DMS114 treated with DMSO at 0.1 percent for 48 hours (cell line): Measurements from ENCODE around the gene EPHA8.

Experiments
- DNase-seq: peaks from one replicate; lab custom pipeline; 2025; ENCODE audit not compliant: unreplicated experiment; lab: John Stamatoyannopoulos, UW

EPHA8 gene

DNA sequence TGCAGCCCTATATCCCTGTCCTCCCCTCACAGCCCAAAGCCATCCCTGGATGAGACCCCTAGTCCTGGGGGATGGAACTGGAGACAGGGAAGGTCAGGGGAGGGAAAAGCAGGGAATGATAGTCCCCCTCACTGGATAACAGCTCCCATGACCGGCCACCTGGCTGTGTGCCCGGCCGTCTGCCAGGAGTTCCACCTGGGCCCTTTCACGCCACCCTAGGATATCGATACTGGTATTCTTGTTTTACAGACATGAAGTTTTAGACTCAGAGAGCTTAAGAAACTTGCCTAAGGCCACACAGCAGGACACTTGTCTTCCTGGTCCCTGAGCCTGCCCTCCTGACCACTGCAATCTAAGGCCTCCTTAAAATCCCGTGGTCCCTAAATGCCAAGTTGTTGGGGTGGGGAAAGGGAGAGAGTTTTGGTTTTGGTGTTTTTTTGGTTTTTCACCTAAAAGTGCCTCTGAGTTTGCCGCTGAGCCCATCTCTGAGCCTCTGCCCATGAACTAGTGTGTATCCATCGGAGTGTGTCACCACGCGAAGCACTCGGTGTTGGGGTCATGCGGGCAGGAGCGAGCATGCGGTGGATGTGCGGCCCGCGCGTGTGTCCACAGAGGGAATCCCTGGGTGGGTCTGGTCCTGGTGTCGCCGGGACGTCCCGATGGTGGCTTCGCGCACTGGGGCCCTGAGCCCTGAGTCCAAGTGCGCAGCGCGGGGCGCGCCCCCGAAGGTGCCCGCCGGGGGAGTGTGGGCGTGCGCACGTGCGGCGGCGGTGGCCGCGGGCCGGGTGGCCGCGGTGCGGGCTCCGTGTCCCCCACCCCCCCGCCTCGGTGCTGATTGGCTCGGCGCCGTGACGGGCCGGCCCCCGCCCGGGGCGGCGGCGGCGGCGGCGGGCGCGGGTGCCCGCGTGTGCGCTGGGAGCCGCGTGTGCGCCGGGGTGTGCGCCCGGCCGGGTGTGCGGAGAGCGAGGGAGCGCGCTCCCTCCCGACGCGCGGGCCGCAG is at the start of gene EPHA8:
Gene EPHA8, plus strand, starts transcription at position 906 of the 1,000 bp plus-strand sequence. CDS start 147 bp downstream, outside the sequence.
- no peak for DNase-seq

GRCh38 chr1:22516906-22517571 is 46.2 kb upstream of the EPHA8 start:
- no peak for DNase-seq

GRCh38 chr1:22517956-22518355 is 45.3 kb upstream of the EPHA8 start:
- DNase-seq: no peak

DNA sequence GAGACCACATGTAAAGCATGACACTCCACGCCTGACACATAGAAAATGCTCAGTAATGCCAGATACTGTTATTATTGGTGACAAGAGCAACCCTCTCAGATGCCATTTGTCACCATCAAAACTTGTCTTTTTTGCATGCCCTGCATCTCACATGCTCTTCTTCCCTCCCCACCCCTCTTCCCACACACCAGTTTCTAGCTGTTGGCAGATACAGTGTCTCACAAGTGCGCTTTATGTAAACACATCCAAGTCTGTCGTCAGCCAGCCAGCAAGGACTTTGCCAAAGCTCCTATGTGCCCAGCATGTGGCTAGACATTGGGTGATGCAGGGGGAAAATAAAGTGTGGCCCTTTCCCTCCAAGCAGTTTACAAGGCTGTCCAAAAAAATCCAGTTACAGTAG is 44.9 kb upstream of the EPHA8 start:
- DNase-seq: no peak

- no peak for DNase-seq
Measured at GRCh38 chr1:22520871-22521270, 42.4 kb upstream of the EPHA8 start.

DNA sequence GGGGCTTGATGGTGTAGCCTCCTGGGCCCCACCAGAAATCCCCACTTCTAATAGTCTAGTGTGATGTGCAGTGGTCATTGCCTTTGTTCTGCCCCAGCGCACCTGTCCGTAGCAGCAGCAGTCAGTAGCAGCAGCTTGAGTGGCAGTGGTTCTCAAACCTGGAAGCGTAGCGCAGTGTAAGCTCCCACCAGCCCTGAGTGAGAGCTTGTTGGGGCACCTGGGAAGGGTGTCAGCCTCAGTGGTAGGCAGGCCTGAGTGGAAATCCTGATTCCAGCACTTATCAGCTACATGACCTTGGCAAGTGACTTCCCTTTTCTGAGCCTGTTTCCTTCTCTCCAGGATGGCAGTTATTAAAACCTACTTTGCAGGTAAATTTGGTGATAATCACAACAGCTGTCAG is 41.6 kb upstream of the EPHA8 start:
- DNase-seq: no peak

GRCh38 chr1:22522221-22522743 is 41.0 kb upstream of the EPHA8 start:
- DNase-seq: no peak

GRCh38 chr1:22524481-22524880 is 38.8 kb upstream of the EPHA8 start:
- DNase-seq: no peak

DNA sequence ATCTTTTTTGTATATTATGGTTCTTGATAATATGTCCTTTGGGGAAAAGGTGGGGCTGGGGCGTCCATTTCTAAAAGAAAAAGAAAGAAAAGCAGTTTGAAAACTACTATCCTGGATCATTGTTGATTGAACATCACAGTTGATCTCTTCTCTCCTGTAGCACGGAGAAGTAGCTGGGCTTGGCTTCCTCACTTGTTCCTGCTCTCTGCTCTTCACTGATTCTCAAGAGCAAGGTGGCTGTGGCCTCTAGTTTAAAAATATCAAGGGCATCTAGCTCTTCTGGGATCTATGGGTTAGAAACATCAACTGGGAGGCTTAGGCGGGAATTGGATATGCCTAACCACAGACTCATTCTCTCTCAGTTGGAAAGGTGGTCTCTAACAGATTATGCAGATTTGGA is 38.1 kb upstream of the EPHA8 start:
- DNase-seq: no peak

DNA sequence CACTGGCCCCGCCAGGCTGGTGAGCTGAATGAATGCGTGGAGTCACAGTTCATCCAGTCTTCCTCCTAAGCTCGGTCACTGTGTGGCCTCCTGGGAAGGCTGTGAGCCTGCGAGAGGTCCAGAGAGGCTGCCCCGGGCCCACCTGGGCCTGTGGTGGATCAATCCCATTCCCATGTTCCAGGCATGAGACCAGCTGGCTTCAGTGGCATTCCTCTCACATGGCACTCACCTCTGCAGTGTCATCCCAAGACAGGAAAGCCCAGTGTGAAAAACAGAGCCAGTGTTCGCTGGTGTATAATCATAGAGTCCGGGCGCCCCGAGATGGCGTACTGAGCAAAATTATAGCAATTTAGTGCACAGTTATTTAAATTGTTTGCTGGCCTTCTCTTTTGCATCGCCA is 37.6 kb upstream of the EPHA8 start:
- DNase-seq: no peak

- no peak for DNase-seq
Measured at GRCh38 chr1:22526098-22526497, 37.2 kb upstream of the EPHA8 start.

GRCh38 chr1:22526677-22527076 is 36.6 kb upstream of the EPHA8 start:
- DNase-seq: no peak

GRCh38 chr1:22527122-22527521 is 36.2 kb upstream of the EPHA8 start:
- DNase-seq: no peak

DNA sequence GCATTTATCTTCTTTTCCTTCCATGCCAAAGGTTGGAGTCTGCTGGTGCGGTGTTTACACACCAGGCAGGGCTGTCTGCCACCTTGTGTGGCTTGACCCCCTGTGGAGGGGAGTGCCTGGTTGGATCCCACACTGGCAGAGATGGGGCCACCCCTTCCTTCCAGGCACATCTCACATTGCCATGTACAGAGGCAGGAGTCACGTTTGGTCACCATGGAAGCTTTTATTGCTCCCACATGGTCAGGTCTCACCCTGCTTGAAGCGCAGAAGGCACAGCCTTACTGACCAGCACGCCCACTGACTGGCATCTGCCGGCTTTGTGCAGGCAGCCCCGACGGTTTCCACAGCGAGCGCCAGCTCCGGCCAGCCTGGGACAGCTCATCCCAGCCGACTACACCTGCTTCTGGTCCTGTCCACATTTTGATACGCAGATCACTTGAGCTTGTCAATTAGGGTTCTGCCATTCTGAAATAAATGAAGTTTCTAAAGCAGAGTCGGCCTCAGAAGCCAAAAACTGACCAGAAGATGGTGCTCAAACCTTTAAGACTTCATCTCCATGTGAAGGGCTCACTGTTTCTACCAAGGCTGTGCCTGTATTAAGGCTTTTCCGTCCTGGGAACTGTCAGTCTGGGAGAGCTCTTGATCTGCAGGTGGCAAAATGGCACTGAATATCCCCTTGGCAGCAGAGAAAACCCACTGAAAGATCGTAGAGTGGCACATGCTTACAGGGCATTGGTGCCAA is 35.6 kb upstream of the EPHA8 start:
- peak; percentile 9 for DNase-seq

- no peak for DNase-seq
Measured at GRCh38 chr1:22528451-22528850, 34.8 kb upstream of the EPHA8 start.

- no peak for DNase-seq
Measured at GRCh38 chr1:22529901-22530621, 33.2 kb upstream of the EPHA8 start.

- no peak for DNase-seq
Measured at GRCh38 chr1:22530715-22531114, 32.6 kb upstream of the EPHA8 start.

DNA sequence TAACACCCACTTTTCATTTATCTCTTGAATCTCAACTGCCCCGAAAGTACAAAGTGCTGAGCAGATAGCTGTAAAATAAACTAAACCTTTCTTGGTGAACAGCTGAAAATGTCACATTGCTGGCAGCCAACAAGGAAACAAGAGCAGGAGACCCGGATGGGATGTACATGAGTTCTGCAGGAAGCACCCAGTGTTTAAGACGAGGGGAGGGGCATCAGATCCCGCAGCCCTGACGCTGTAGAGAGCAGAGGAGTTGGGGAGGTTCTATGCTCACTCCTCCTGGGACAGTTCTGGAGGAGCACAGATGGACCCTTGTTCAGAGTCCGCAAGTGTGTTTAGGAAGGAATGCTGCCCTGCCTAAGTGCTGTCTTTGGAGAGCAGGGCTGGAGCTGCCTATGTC is 32.0 kb upstream of the EPHA8 start:
- DNase-seq: no peak

DNA sequence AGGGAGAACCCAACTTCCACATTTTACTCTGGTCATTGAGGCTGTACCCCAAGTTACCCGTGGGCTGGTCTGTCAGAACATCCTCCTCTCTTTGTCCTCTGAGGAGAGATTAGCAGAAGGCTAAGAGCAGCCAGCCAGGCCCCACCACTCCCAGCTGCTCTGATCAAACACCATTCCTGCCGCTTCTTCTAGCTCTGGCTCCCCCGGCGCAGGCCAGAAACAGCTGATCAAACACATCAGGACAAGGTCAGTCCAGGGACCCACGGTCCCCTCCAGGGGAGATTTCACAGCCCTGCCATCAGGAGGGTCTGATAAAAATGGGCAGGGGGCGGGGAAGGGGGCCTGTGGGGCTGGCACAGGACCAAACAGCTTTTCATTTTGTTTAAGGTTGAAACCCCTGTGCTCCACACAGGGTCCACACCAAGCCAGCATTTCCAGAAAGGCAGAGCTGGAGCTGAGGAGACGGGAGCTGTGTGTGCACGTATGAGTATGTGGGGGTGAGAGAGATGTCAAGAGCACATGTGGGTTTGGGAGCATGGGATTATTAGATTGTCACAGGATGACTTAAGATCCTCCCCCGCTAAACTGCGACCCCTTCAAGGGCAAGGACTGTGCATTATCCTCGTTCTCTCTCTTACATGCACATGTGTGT is 29.9 kb upstream of the EPHA8 start:
- DNase-seq: no peak

DNA sequence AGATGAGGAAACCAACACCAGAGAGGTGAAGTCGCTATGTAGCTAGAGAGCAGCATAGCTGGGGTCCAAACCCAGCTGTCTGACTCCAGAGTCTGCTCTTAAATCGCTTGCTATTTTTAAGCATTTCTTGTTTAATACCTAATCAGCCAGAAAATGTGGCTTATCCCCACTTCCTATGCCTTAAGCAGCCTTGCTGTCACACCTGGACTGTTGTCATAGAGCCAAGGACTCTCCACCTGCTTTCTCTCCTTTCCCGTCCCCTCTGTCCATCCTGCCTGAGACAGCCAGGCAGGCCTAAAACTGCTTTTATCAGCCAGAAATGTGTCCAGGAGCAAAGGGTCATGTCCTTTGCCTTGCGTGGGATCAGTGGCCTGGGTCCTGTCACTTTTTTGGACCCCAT is 28.3 kb upstream of the EPHA8 start:
- no peak for DNase-seq
